ENCODE measurements around the gene DPF3. TPM values are rescaled to one million over a fixed set of nuclear protein-coding genes. Genes with fewer than 3 reads are reported as not detected.

Gene DPF3
- polyA plus RNA-seq, 2 donors, result 0.16 to 0.37 TPM

DNA sequence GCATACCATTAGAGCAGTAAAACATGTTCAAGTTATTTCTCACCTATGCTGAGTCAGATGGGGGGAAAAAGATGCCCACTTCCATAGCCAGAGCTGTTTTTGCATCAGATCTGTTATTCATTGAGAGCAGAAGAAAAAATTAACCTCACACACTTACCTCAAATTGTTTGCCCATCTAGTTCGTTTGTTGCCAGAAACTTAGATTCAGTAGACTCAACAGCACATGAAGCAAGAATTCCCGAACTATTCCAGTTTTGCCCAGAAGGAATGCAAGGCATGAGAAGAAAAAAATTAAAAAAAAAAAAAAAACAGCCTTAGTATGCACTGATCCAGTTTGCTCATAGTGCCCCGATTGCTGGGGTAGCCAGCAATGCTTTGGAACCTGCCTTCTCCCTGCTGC lies 12.4 kb upstream of the DPF3 start:
- Histone ChIP-seq H3K27me3 (ENCODE audit: control insufficient read depth in 1 of 2, insufficient read depth in 2 of 2, low read length in 2 of 2) (no peaks in the 10 kb centered on the region), H3K36me3 (ENCODE audit: control insufficient read depth in 2 of 2, insufficient read depth in 2 of 2, low read length in 1 of 2) (no peaks in the 10 kb centered on the region), H3K4me3 (ENCODE audit: low read depth in 1 of 2, low read length in 2 of 2) (no peak overlapping the region), H3K9me3 (ENCODE audit: control insufficient read depth in 2 of 2, insufficient read depth in 1 of 2, low read depth in 1 of 2, low read length in 1 of 2) (no peaks in the 10 kb centered on the region), H3K4me1 (ENCODE audit: control insufficient read depth in 2 of 2, insufficient read depth in 2 of 2, low read length in 1 of 2) (no peaks in the 10 kb centered on the region), H3K27ac (ENCODE audit: low read depth in 2 of 2, low read length in 1 of 2) (no peak overlapping the region)
- 47 to 71% methylated on average over 3 of the region's 3 CpGs for WGBS, 2 donors

DNA sequence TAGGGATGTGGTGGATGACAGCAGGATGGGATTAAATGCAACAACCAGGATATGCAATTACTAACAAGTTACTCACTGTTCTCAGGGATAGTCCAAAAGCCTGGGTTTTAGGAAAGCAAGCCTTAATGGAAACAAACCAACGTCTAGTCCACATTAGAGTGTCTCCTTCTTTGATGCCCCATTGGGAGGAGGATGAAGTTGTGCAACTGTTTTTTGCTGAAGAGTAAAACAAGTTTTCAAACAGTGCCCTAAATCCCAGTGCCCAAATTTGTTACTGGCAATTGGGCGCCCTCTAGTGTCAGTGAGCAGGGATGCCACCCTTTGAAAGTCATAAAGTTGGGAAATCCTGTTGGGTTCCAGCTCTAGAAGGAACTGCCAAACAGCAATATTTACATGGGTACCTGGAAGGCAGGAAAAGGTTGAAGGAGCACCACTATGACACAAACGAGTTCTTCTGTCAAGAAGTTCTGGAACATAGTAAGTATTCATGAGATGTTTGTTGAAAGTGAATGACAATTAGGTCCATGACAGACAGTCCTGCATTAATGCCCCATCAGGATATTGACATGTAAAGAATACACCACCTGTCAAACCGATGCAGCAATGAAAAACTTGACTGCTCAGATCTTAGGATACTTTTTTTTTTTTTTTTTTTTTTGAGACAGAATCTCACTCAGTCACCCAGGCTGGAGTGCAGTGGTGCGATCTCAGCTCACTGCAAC lies 11.1 kb upstream of the DPF3 start:
- Histone ChIP-seq H3K4me1 (ENCODE audit: control insufficient read depth in 2 of 2, insufficient read depth in 2 of 2, low read length in 1 of 2) (no peaks in the 10 kb centered on the region), H3K9me3 (ENCODE audit: control insufficient read depth in 2 of 2, insufficient read depth in 1 of 2, low read depth in 1 of 2, low read length in 1 of 2) (no peaks in the 10 kb centered on the region), H3K4me3 (ENCODE audit: low read depth in 1 of 2, low read length in 2 of 2) (no peak overlapping the region), H3K27ac (ENCODE audit: low read depth in 2 of 2, low read length in 1 of 2) (no peak overlapping the region), H3K27me3 (ENCODE audit: control insufficient read depth in 1 of 2, insufficient read depth in 2 of 2, low read length in 2 of 2) (no peaks in the 10 kb centered on the region), H3K36me3 (ENCODE audit: control insufficient read depth in 2 of 2, insufficient read depth in 2 of 2, low read length in 1 of 2) (no peaks in the 10 kb centered on the region)
- 26 to 27% methylated on average over 5 of the region's 5 CpGs for WGBS, 2 donors

DNA sequence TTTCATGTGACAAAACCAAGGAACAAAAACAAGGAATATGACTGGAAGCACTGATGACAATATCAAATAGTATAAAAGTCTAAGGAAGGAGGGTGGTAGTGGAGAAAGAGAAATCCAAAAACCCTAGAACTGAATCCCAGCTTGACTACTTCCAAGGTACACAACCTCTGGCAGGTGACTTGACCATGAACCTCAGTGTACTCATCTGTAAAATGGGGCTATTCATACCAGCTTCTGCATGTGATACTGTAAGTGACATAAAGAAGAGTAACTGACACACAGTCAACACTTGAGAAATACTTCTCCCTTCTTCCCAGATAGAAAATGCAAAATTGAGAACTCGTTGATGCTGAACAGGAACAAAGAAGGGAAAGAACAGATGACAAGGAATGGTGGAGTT lies 10.3 kb upstream of the DPF3 start:
- 39 to 43% methylated on average over 1 of the region's 1 CpG for WGBS, 2 donors
- Histone ChIP-seq H3K4me1 (ENCODE audit: control insufficient read depth in 2 of 2, insufficient read depth in 2 of 2, low read length in 1 of 2) (no peaks in the 10 kb centered on the region), H3K36me3 (ENCODE audit: control insufficient read depth in 2 of 2, insufficient read depth in 2 of 2, low read length in 1 of 2) (no peaks in the 10 kb centered on the region), H3K27ac (ENCODE audit: low read depth in 2 of 2, low read length in 1 of 2) (no peak overlapping the region), H3K9me3 (ENCODE audit: control insufficient read depth in 2 of 2, insufficient read depth in 1 of 2, low read depth in 1 of 2, low read length in 1 of 2) (no peaks in the 10 kb centered on the region), H3K4me3 (ENCODE audit: low read depth in 1 of 2, low read length in 2 of 2) (no peak overlapping the region), H3K27me3 (ENCODE audit: control insufficient read depth in 1 of 2, insufficient read depth in 2 of 2, low read length in 2 of 2) (no peaks in the 10 kb centered on the region)

DNA sequence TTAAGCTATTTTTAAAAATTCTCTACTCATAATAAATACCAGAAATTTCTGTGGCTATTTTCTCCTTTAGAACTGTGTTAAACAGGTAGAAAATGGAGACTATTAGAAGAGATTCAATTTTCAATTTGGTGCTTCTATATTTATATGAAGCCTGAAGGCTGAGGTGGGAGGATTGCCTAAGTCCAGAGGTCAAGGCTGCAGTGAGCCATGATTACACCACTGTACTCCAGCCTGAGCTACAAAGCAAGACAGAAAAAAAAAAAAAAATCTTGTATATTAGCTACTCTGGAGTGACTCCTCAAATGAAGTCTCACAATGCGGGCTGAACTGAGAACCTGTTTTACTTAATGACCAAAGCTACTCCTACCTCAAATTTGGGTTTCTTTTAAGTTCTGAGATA lies 9.8 kb upstream of the DPF3 start:
- H3K27ac ChIP-seq (ENCODE audit: low read depth in 2 of 2, low read length in 1 of 2), result no peak overlapping the region

DNA sequence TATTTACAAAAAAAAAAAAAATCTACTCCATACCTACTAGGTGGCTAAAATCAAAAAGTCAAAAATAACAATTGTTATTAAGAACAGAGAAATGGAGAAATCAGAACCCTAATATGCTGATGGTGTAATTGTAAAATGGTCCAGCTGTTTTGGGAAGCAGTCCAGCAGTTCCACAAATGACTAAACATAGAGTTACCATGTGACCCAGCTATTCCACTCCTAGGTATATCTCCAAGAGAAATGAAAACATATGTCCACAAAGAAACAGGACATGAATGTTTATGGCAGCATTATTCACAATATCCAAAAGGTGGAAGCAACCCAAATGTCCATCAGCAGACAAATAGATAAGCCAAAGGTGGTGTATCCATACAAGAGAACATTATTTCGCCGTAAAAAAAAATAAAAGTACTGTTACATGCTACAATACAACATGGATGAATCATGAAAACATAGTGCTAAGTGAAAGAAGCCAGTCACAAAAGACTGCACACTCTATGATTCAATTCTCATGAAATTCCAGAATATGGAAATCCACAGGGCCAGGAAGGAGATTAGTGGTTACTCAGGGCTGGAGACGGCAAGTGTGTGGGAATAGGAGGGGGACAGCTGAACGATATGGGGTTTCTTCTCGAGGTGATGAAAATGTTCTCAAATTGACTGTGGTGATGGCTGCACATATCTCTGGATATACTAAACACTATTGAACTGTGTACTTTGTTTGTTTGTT lies 9.1 kb upstream of the DPF3 start:
- WGBS, 2 donors, result 88 to 92% methylated on average over 5 of the region's 5 CpGs

More for the DNA sequence above, 9.8 kb upstream of the DPF3 start:
- no peak overlapping the region for H3K4me3 ChIP-seq (ENCODE audit: low read depth in 1 of 2, low read length in 2 of 2)
- H3K9me3 ChIP-seq (ENCODE audit: control insufficient read depth in 2 of 2, insufficient read depth in 1 of 2, low read depth in 1 of 2, low read length in 1 of 2), result no peaks in the 10 kb centered on the region
- no peaks in the 10 kb centered on the region for H3K4me1 ChIP-seq (ENCODE audit: control insufficient read depth in 2 of 2, insufficient read depth in 2 of 2, low read length in 1 of 2)
- H3K36me3 ChIP-seq (ENCODE audit: control insufficient read depth in 2 of 2, insufficient read depth in 2 of 2, low read length in 1 of 2), result no peaks in the 10 kb centered on the region
- H3K27me3 ChIP-seq (ENCODE audit: control insufficient read depth in 1 of 2, insufficient read depth in 2 of 2, low read length in 2 of 2), result no peaks in the 10 kb centered on the region
- 45 to 81% methylated on average over 1 of the region's 1 CpG for whole genome bisulfite sequencing, 2 donors

DNA sequence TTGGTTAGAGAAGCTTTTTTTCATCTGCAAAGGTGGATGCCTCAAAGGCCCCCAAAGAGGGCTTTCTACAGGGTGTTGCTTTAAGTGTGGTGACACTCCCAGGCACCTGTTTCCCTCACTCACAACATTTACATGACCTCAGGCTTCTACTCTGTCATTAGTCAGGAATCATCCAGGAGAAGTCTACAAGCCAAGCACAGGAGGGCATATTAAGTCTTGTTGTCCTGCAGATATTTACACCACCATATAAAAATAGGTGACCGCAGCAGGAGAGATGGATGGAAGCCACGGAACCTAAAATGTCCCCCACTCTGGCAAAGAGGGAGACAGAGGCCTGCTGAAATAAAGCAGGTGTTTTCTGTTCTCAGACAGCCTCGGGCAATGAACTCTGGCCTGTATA lies 7.5 kb upstream of the DPF3 start:
- Histone ChIP-seq H3K9me3 (ENCODE audit: control insufficient read depth in 2 of 2, insufficient read depth in 1 of 2, low read depth in 1 of 2, low read length in 1 of 2) (no peaks in the 10 kb centered on the region), H3K27ac (ENCODE audit: low read depth in 2 of 2, low read length in 1 of 2) (no peak overlapping the region), H3K4me1 (ENCODE audit: control insufficient read depth in 2 of 2, insufficient read depth in 2 of 2, low read length in 1 of 2) (no peaks in the 10 kb centered on the region), H3K27me3 (ENCODE audit: control insufficient read depth in 1 of 2, insufficient read depth in 2 of 2, low read length in 2 of 2) (no peaks in the 10 kb centered on the region), H3K4me3 (ENCODE audit: low read depth in 1 of 2, low read length in 2 of 2) (no peak overlapping the region), H3K36me3 (ENCODE audit: control insufficient read depth in 2 of 2, insufficient read depth in 2 of 2, low read length in 1 of 2) (no peaks in the 10 kb centered on the region)
- 88 to 91% methylated on average over 3 of the region's 3 CpGs for WGBS, 2 donors

More for the DNA sequence above, 9.1 kb upstream of the DPF3 start:
- Histone ChIP-seq H3K4me1 (ENCODE audit: control insufficient read depth in 2 of 2, insufficient read depth in 2 of 2, low read length in 1 of 2) (no peaks in the 10 kb centered on the region), H3K27ac (ENCODE audit: low read depth in 2 of 2, low read length in 1 of 2) (no peak overlapping the region), H3K9me3 (ENCODE audit: control insufficient read depth in 2 of 2, insufficient read depth in 1 of 2, low read depth in 1 of 2, low read length in 1 of 2) (no peaks in the 10 kb centered on the region), H3K36me3 (ENCODE audit: control insufficient read depth in 2 of 2, insufficient read depth in 2 of 2, low read length in 1 of 2) (no peaks in the 10 kb centered on the region), H3K4me3 (ENCODE audit: low read depth in 1 of 2, low read length in 2 of 2) (no peak overlapping the region), H3K27me3 (ENCODE audit: control insufficient read depth in 1 of 2, insufficient read depth in 2 of 2, low read length in 2 of 2) (no peaks in the 10 kb centered on the region)

DNA sequence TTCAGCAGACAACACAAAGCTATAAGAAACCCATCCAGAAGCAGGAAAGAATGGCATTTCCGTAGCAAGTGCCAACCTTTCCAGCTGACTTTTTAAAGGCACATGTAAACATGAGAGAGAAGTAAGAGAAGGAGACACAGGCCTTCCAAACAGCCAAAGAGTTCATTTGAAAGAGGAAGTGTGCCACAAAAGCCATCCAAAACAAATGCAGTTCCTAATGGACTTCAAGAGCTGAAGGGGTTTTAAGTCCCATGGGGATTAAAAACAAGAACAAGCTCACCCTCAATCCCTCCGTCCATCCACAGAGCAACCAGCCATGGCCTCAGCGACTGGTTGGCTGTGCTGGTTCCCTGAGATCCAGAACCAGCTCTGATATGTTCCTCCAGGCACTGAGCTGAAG lies 4.5 kb upstream of the DPF3 start:
- Histone ChIP-seq H3K36me3 (ENCODE audit: control insufficient read depth in 2 of 2, insufficient read depth in 2 of 2, low read length in 1 of 2) (no peaks in the 10 kb centered on the region), H3K27ac (ENCODE audit: low read depth in 2 of 2, low read length in 1 of 2) (no peak overlapping the region), H3K4me1 (ENCODE audit: control insufficient read depth in 2 of 2, insufficient read depth in 2 of 2, low read length in 1 of 2) (peaks cover 0 to 4% of the 10 kb centered on the region in 2 donors), H3K9me3 (ENCODE audit: control insufficient read depth in 2 of 2, insufficient read depth in 1 of 2, low read depth in 1 of 2, low read length in 1 of 2) (no peaks in the 10 kb centered on the region), H3K4me3 (ENCODE audit: low read depth in 1 of 2, low read length in 2 of 2) (no peak overlapping the region), H3K27me3 (ENCODE audit: control insufficient read depth in 1 of 2, insufficient read depth in 2 of 2, low read length in 2 of 2) (no peaks in the 10 kb centered on the region)
- WGBS, 2 donors, result 59 to 67% methylated on average over 3 of the region's 3 CpGs

DNA sequence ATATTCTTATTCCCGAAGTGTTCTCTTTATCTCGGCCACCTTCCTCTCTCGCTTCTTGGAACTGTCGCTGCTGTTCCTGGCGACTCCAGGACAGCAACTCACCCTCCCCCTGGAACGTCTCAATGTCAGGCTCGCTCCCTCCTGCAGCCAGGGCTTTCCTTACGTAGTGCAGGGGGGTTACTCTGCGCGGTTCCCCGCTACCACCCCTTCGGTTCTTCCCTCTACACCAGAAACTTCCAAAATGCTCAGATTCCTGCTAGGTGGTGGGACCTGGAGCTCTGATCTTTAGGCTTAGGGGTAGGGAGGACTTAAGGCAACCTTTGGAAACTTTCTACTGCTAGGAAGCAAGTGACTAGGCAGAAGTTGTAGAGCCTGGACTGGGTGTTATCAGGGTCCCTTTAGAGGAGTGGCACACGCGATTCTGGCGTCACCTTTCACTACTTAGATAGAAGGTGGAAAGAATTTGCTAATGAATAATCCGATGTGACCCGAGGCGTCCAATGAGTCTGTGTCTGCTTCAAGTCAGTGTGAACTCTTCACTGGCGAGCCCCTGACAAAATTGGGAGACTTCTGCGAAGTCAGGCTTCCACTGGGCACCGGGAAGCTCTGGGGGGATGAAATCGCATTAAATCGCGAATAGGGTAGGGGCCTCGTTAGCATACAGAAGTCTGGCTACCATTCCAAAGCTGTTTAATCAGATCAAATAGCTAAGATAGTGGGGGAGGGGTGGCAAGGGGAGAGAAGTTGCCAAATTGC lies 900 bp upstream of the DPF3 start:
- 4 to 7% methylated on average over 25 of the region's 25 CpGs for WGBS, 2 donors
- H3K4me3 ChIP-seq (ENCODE audit: low read depth in 1 of 2, low read length in 2 of 2), result peak overlapping the region; percentile 20 to 89
- H3K27me3 ChIP-seq (ENCODE audit: control insufficient read depth in 1 of 2, insufficient read depth in 2 of 2, low read length in 2 of 2), result no peaks in the 10 kb centered on the region
- no peaks in the 10 kb centered on the region for H3K9me3 ChIP-seq (ENCODE audit: control insufficient read depth in 2 of 2, insufficient read depth in 1 of 2, low read depth in 1 of 2, low read length in 1 of 2)
- H3K27ac ChIP-seq (ENCODE audit: low read depth in 2 of 2, low read length in 1 of 2), result no peak overlapping the region
- peaks cover 6 to 10% of the 10 kb centered on the region in 2 donors for H3K4me1 ChIP-seq (ENCODE audit: control insufficient read depth in 2 of 2, insufficient read depth in 2 of 2, low read length in 1 of 2)
- H3K36me3 ChIP-seq (ENCODE audit: control insufficient read depth in 2 of 2, insufficient read depth in 2 of 2, low read length in 1 of 2), result no peaks in the 10 kb centered on the region

DNA sequence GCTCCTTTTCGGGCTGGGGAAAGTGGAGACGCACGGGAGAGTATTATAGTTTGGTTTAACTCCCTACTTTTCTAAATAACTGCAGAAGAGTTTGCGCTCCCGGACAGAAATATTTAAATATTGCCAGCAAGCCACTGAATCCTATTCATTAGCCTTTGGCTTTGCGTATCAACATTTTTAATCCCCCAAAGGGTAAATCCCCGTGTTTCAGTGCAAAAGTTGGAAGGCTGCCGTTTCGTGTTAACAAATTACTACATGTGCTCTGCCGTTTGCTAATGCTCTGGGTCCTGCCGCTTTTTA lies 372 bp upstream of the DPF3 start:
- Histone ChIP-seq H3K4me3 (ENCODE audit: low read depth in 1 of 2, low read length in 2 of 2) (peak overlapping the region; percentile 20 to 89), H3K27me3 (ENCODE audit: control insufficient read depth in 1 of 2, insufficient read depth in 2 of 2, low read length in 2 of 2) (no peaks in the 10 kb centered on the region), H3K27ac (ENCODE audit: low read depth in 2 of 2, low read length in 1 of 2) (no peak overlapping the region), H3K4me1 (ENCODE audit: control insufficient read depth in 2 of 2, insufficient read depth in 2 of 2, low read length in 1 of 2) (peaks cover 6 to 10% of the 10 kb centered on the region in 2 donors), H3K36me3 (ENCODE audit: control insufficient read depth in 2 of 2, insufficient read depth in 2 of 2, low read length in 1 of 2) (no peaks in the 10 kb centered on the region), H3K9me3 (ENCODE audit: control insufficient read depth in 2 of 2, insufficient read depth in 1 of 2, low read depth in 1 of 2, low read length in 1 of 2) (no peaks in the 10 kb centered on the region)
- 1% methylated on average over 11 of the region's 11 CpGs for WGBS, 2 donors
